ENCODE results near the gene P2RX6. TPM values are rescaled to one million over a fixed set of nuclear protein-coding genes. Genes with fewer than 3 reads are reported as not detected.

The P2RX6 gene
- total and polyA plus RNA-seq, 2 experiments from 2014 or later: not detected

GRCh38 chr22:21022955-21023614 lies 8.1 kb downstream of the P2RX6 start (continued):
- TF ChIP-seq REST (IDR thresholded peaks at IDR 0.05; ENCODE audit: unreplicated experiment) (no peak), ZNF114 (CRISPR knock-in tag; IDR thresholded peaks at IDR 0.05) (no peak), NANOG (IDR thresholded peaks at IDR 0.05; ENCODE audit: borderline replicate concordance) (no peak)

GRCh38 chr22:21025266-21025665 lies 10.3 kb downstream of the P2RX6 start:
- Histone ChIP-seq H3K4me2 (no peak overlapping the region), H4K20me1 (replicated peaks; ENCODE audit: insufficient read depth) (no peaks in the 10 kb centered on the region), H3K27ac (ENCODE audit: low read depth) (no peak overlapping the region), H3K36me3 (ENCODE audit: insufficient read depth) (no peaks in the 10 kb centered on the region), H2AFZ (no peak overlapping the region), H3K9me2 (ENCODE audit: insufficient read depth) (no peaks in the 10 kb centered on the region), H3F3A (replicated peaks; ENCODE audit: low read depth) (no peaks in the 10 kb centered on the region), H3K4me1 (ENCODE audit: insufficient read depth) (no peaks in the 10 kb centered on the region), H3K79me2 (replicated peaks; ENCODE audit: insufficient read depth) (no peaks in the 10 kb centered on the region), H3K27me3 (ENCODE audit: insufficient read depth) (no peaks in the 10 kb centered on the region), H3K4me3 (no peak overlapping the region)
- Mint-ChIP-seq H3K4me1 (peaks cover 8% of the 10 kb centered on the region), H3K36me3 (ENCODE audit: low read depth) (no peaks in the 10 kb centered on the region), H3K27me3 (ENCODE audit: insufficient read depth, low read depth, poor library complexity) (peaks cover 11% of the 10 kb centered on the region), H3K27ac (no peak overlapping the region), H3K9me3 (no peaks in the 10 kb centered on the region; the same call in 2 of the 3 replicates), H3K4me3 (no peak overlapping the region)
- TF ChIP-seq STAT1 (IDR thresholded peaks at IDR 0.05; ENCODE audit: unreplicated experiment) (no peak), NANOG (IDR thresholded peaks at IDR 0.05; ENCODE audit: borderline replicate concordance) (no peak), CREB1 (CRISPR knock-in tag; IDR thresholded peaks at IDR 0.05; ENCODE audit: low read depth) (no peak), CTCF (conservative IDR thresholded peaks at IDR 0.05; ENCODE audit: low read depth in 2 of 2) (no peak), EZH2 (IDR thresholded peaks at IDR 0.05; ENCODE audit: low read depth, unreplicated experiment) (no peak), ZNF114 (CRISPR knock-in tag; IDR thresholded peaks at IDR 0.05) (no peak), ZNF462 (CRISPR knock-in tag; IDR thresholded peaks at IDR 0.05) (no peak)
- DNase-seq (ENCODE audit: low spot score): no peak
- no peak for ATAC-seq
